GM21515 (cell line): ENCODE results near the gene SEC14L2.

Source experiments
- ATAC-seq: cut with Tn5 transposase; IDR thresholded peaks from one replicate; pipeline ENCODE4 v1.9.1; 2021; ENCODE audit not compliant: unreplicated experiment

The SEC14L2 gene

DNA sequence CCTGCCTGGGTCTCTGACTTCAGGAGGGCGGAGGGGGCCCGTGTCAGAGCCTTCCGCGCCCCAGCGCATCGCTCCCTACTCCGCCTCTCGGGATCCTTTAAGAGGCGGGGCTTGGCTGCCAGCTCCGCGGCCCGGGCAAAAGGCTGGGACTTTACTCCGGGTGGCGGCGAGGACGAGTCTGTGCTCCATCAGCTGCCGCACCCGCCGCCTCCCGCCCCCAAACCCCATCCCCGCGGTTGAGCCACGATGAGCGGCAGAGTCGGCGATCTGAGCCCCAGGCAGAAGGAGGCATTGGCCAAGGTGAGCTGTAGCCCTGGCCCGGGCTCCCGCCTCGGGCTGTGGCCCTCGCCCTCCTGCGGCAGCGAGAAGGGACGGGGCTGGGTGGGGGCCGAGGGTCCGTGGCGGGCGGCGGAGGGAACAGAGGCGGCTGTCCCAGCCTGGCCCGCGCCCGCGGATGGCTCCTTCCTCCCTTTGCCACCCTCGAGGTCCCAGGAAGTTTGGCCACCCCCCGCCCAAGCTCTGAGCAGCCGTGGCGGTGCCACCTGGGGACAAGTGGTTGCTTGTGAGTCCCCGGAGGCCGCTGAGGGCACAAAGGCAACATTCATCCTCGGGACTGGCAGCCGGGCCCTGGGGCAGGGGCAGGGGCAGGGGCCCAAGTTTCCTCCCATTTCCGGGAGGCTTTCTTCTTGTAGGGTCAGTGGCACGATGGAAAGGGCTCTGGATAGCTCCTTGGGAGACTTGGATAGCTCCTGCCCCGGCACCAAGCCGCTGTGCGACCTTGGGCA lies at the start of gene SEC14L2:
Gene SEC14L2, plus strand, starts transcription at position 148 of the 785 bp plus-strand sequence. Its CDS starts 99 bp downstream, at position 247.
- no peak for ATAC-seq

DNA sequence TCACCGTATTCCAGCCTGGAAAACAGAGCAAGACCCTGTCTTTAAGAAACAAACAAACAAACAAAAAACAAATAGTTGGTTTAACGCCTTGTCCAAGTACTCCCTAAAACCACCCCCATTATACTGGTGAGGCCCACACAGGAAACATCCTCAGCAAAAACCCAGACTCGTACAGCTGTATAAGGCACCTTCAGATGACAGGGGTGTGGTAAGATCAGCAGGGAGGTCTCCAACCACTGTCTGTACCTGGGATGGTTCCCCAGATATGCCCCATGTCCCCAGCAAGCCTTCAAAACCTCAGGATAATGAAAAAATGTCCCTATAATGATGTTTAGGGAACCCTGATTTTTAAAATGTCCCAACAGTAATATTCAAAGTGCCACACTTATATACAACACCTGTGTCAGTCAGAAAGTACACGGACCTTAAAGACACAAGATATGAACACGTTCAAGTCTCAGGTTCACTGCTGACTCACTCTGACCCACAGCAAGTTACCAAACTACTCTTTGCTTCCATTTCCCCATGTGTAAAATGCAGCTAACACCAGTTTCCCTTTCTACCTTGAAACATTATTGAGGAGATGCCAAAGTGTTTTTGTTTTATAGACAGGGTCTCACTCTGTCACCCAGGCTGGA lies 49.4 kb upstream of the SEC14L2 start:
- ATAC-seq: no peak

DNA sequence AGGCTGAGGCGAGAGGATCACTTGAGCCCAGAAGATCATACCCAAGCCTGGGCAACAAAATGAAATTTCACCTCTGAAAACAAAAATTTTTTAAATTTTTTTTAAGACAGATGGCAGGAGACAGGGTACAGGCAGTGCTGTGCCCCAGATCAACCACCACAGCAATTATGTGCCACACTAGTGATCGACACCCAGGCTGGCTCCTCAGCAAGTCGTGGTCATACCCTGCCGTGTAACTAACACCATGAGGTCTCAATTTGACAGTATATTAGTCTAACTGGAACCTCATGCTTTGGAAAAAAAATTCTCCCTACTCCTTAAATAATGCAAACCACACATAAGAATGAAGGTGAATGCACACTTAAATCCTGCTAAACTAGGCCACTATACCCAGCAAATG lies 48.4 kb upstream of the SEC14L2 start:
- no peak for ATAC-seq

DNA sequence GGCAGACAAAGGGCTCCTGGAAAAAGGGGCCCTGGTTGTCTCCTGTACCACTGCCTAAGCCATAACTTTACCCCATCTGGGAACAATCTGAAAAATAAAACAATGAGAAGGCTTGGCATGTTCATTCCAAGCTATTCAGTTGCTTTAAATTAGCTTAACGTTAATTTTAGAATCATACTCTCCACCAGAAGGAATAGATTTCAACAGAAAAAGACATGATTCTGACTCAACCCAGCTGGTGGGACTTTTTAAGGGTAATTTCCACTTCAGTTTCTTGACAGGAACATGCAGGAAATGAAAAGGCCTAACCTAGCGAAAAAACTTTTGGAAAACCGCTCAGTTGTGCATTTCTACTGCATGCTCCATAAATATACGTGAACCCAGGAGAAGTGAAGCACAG lies 48.0 kb upstream of the SEC14L2 start:
- ATAC-seq: no peak

DNA sequence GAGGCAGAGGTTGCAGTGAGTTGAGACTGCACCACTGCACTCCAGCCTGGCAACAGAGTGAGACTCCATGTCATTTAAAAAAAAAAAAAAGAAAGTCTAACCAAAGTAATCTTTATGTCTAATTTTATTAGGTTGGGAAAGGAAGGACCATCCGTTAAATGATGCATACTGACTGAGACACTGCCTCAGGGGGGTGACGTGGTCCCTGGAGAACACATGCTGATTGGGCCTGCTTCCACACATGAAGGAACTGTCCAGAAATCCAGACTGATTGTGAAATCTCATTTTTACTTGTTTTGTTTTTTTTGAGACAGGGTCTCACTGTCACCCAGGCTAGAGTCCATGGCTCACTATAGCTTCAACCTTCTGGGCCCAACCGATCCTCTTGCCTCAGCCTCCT lies 45.6 kb upstream of the SEC14L2 start:
- no peak for ATAC-seq

DNA sequence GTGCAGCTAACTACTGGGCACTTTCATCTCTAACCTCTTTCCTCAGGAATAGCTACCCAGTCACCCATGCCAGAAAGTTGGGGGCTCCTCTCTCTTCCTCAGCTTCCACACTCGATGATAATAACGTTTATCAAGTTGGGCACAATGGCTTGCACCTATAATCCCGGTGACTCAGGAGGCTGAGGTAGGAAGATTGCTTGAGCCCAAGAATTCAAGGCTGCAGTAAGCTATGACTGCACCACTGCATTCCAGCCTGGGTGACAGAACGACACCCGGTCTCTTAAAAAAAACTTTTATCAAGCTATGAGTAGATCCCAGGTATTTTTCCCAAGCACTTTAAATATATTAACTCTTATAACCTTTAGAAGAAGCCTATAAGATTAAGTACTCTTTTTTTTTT lies 42.2 kb upstream of the SEC14L2 start:
- ATAC-seq: no peak

DNA sequence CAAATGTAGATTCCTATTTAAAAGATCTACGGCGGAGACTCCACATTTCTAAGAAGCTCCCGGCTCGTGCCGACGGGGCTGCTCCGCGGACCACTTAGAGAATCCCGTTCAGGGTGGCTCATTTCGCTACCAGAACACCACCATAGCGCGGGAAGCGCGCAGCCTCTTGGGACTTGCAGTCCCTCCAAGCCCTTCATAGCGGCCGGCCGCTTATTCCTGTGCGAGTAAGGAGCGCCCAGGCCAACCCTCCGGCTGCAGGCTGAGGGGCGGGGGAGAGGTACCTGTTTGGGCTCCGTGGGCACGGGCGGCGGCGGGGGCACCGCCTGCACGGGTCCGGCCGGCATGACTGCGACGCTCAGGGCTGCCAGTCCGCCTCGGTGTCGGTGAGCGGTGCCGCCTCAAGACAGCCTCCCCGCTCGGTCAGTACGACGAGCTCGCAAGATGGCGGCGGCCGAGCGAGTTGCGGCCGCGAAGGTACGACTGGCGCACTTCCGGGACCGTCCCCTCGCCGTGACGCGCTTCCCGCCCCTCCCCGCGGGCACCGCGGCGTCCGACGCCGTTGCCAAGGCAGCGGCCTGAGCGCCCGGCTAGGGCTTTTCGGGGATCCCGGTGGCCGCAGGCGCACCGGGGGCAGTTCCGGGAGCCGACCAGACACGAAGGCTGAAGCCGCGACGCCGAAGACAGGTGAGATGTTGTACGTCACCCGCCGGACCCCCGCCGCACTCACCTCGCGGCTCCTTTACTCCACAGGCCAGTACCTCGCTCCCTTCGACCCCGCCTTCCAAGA lies 40.2 kb upstream of the SEC14L2 start, which contains the start of the genes CCDC157 and SF3A1:
Gene CCDC157, plus strand, starts transcription at position 559 of the 787 bp plus-strand sequence. CDS start 8,994 bp downstream, outside the sequence.
Gene SF3A1, minus strand, starts transcription at position 446 of the 787 bp plus-strand sequence. Its CDS starts 102 bp downstream, at position 344.
- peak; percentile 85 for ATAC-seq

DNA sequence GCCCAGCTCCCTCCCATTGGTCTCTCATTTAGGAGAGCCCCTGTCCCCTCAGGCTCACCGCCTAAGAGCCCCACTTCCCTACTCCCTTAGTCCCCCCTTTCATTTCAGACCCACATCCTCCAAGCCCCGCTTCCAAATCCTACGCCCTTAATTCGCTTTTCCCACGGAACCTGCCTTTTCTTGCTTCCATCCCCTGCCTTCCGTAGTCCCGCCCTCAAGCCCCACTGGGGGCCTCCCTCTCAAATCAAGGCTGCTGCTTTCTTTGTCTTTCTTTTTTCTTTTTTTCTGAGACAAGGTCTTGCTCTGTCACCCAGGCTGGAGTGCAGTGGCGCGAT lies 39.6 kb upstream of the SEC14L2 start:
- no peak for ATAC-seq

DNA sequence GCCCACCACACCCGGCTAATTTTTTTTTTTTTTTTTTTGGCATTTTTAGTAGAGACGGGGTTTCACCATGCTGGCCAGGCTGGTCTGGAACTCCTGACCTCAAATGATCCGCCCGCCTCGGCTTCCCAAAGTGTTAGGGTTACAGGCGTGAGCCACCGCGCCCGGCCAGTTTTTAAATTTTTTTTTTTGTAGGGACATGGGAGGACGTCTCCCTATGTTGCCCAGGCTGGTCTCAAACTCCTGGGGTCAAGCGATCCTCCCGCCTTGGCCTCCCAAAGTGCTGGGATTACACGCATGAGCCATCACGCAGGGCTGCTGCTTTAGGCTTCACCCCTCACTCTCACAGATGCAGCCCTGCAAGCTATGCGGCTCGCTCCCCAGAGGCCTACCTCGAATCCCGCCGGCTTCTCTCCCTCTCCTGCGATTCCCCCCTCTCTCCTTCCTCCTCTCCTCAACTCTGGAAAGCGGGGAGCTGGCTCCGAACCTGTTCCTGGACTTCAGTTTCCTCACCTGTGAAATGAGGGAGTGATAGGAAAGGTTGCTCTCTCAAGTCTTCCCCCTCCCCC lies 39.1 kb upstream of the SEC14L2 start:
- no peak for ATAC-seq

DNA sequence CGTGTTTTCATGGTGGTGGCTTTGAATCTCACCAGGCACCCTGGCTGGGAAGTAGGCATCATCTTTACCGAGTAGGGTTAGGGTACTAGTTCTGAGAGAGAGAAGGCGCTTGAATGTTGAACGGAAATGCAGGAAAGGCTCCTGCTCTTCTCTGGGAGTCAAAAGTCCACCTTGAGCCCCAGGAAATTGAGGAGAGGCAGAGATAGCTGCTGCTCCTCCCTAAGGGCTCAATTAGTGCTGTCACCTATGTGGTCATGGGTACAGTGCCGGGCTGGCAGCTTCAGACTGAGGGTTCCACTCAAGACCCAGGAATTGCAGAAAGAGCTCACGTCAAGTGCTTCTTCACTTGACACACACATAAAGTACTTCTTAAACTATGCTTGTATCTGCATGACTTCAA lies 38.3 kb upstream of the SEC14L2 start:
- ATAC-seq: no peak

DNA sequence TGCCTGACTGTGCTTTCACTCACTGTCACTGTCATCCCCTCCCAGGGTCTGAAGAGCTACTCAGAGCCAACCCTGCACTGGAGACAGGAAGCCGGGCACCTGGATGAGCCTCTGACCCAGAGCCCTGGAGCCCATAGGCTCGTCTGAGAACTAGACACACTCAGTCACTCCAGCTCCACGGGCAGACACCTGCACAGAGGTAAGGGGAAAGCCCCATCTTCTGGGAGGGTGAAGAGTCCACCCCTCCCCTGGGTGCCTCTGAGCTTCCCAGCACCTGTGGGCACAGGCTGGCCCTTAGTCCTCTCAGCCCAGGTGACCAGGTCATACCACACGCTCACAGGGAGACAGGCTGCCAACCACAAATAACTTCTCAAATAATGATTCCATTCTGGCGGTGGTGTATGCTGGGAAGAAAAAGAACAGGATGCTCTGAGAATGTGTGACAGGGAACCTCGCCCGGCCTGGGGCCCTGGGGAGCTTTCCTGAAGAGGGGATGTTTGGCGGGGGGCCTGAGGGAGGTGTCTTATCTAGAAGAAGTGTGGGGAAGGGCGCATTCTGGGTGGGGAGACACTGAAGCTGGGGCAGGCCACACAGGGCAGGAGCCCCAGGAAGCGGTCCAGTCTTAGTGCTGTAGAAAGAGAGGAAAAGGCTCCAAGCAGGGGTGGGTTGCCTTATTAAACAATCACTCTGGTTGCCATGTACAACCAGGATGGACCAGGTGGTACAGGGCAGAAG lies 34.7 kb upstream of the SEC14L2 start:
- no peak for ATAC-seq

DNA sequence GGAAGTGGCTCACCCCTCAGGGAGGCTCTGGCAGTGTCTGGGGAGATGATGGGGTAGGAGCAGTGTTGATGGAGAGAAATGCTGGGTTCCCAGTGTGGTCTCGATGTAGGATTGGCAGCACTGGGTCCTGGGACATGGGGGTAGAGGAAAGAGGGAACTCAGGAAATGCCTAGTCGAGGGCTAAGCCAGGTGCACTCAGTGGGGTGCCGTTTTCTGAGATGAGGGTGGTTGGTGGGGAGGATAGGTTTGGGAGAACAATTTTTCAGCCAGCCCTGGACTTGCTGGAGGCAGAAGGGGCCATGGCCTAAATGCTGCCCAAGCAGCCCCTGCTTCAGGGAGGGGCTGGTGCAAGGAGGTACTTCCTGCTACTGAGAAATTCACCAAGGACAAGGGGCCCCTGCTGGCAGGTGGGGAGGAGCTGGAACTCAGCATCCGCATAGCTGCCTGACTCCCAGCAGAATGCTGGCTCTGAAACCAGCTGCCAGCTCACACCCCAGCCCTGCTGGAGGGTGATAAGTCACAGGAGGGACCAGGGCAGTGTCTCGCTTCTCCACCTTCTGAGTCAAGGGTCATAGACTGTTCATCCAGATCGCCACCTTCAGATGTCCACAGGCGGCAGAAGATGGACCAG lies 34.1 kb upstream of the SEC14L2 start:
- ATAC-seq: no peak

DNA sequence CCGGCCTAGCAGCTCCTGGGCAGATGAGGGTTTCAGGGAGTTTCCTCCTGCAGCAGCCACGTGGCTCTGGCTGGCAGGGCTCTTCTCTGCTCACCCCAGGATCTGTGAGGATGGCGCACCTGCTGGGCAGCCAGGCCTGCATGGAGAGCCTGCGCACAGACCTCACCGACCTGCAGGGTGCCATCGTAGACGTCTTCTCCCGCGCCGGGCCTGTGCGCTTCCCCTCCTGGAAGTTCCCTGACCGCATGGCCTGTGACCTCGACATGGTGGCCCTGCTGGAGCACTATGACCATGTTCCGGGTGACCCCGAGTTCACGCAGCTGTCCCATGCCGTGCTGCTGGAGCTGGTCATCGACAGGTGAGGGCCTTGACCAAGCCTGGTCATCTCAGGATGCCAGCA lies 30.9 kb upstream of the SEC14L2 start:
- ATAC-seq: no peak

DNA sequence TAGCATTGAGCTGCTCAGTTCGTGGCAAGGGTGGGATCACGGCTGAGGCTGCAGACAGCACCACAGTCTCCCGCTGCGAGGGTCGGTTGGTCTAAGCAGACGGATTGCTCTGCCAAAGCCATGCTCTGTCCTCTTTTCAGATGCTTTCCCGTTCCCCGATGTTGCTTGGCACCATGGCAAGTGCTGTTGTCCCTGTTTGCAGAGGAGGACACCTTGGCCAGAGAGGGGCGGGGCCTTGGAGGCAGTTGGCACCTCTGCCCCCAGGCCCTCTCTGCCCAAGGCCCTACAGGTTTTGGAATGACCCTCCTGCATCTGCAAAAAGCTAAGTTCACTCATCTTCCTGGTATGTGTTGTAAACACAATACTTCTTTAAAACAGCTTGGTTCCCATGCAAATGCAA lies 28.4 kb upstream of the SEC14L2 start:
- no peak for ATAC-seq

DNA sequence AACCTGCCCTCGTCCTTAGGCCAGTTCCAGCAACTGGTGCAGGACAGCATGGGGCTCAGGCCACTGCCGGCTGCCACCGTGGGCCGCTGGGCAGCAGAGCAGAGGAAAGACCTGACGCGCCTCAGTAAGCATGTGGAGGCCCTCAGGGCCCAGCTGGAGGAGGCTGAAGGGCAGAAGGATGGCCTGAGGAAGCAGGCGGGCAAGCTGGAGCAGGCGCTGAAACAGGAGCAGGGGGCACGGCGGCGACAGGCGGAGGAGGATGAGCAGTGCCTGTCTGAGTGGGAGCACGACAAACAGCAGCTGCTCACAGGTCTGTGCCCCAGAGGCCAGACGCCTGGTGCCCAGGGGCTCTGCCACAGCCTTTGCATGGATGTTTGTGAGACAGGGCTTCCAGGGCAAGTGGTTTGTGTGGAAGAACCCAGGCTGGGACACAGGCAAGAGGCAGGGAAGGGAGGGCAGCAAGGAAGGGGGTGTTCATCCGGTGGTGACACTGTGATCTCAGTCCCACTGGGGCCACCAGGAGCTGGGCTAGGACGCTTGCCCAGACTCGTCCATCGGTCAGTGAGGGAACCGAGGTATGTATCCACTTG lies 26.1 kb upstream of the SEC14L2 start:
- ATAC-seq: no peak

DNA sequence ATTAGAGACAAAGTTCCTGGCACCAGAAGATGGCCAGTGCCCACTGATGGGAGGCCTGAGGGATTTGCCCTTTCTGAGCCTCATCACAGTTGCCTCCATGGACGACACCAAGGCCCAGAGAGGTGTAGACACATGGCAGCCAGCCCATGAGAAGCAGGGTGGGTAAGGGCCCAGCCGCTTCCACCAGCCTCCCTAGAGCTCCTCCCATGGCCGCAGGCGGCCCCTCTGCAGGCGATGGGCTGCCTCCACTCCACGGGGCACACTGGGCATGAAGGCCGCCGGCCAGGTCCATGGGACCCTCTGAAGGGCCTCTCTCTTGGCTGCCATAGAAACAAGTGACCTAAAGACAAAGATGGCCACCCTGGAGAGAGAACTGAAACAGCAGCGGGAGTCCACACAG lies 25.5 kb upstream of the SEC14L2 start:
- ATAC-seq: no peak

DNA sequence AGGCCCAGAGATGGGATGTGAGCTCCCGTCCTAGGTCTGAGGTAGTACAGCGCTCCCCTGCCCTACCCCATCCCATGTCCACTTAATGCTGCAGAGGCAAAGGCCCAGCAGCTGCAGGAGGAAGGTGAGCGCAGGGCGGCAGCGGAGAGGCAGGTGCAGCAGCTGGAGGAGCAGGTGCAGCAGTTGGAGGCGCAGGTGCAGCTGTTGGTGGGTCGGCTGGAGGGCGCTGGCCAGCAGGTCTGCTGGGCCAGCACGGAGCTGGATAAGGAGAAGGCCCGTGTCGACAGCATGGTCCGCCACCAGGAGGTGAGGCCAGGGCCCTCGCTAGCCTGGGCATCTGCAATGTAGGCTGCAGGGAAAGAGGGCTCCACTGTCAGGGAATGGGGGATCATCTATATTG lies 24.8 kb upstream of the SEC14L2 start:
- ATAC-seq: no peak

DNA sequence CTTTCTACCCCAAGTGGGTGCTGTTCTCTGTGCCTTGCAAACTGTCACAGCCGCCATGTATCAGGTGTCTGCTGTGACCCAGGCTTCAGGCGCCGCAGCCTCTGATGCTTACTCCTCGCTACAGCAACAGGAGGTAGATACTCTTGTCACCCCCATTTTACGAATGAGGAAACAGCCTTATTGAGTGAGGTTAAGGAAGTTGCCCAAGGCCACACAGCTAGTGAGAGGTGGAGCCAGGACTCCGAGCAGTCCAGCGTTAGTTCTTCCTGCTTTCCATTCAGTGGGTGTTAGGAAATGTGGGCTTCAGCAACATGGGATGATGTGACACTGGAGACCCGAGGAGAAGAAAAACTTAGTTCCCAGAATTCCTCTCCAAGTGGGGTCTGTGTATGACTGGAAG lies 23.9 kb upstream of the SEC14L2 start:
- no peak for ATAC-seq

DNA sequence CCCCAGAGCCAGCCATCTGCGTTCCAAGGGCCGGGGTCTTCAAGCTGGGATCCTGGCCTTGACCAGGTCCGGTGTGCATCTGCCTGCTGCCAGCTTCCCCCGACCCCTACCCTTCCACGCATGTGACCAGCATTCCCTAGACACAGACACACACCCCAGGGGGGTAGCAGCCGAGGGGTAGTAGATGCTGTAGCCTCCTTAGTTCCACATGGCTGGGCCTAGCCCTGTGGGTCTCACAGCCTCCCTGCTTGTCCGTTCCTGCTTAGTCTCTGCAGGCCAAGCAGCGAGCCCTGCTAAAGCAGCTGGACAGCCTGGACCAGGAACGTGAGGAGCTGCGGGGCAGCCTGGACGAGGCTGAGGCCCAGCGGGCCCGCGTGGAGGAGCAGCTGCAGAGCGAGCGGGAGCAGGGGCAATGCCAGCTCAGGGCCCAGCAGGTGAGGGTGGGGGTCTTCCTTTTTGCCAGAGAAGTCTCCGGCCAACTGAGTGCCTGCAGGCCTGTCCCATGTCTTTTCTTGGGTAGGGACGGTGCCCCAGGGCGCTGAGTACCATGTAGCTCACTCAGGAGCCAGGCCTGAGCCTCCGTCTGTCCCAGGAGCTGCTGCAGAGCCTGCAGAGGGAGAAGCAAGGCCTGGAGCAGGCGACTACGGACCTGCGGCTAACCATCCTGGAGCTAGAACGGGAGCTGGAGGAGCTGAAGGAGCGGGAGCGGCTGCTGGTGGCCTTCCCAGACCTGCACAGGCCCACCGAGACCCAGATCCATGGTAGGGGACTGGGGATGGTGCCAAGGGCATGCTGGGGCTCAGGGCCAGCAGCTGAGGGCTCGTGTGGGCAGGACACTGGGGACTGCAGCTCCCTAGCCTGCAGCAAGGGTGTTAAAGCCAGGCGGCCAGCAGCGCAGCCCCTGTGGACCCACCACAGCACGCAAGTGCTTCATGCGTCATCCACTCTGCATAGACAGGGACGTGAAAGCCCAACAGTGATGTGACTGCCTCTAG lies 23.2 kb upstream of the SEC14L2 start:
- ATAC-seq: no peak
